Neuron (in vitro differentiated cells): Measurements from ENCODE around the gene ROS1.

ENCODE experiments used
- H2AFZ ChIP-seq: one replicate; pipeline ENCODE4 v1.6.1; 2013; ENCODE audit warnings: low read depth, mild to moderate bottlenecking, inconsistent platforms, low read length, moderate library complexity
- H3K27me3 ChIP-seq: one replicate; pipeline ENCODE4 v1.6.1; 2013; ENCODE audit warnings: low read length; ENCODE audit not compliant: insufficient read depth
- H3K36me3 ChIP-seq: one replicate; pipeline ENCODE4 v1.6.1; 2013; ENCODE audit warnings: low read length; ENCODE audit not compliant: insufficient read depth
- H3K4me1 ChIP-seq: one replicate; pipeline ENCODE4 v1.6.1; 2013; ENCODE audit warnings: low read length; ENCODE audit not compliant: insufficient read depth
- H3K4me3 ChIP-seq: 2 replicates; pipeline ENCODE4 v1.5.1; 2013; ENCODE audit warnings: mild to moderate bottlenecking, low read length, moderate library complexity
- H3K9me3 ChIP-seq: one replicate; pipeline ENCODE4 v1.6.1; 2013; ENCODE audit warnings: low read length

ROS1 gene

GRCh38 chr6:117309069-117309468 is 116.7 kb downstream of the ROS1 start:
- no peaks in the 10 kb centered on the region for H3K9me3 ChIP-seq
- no peaks in the 10 kb centered on the region for H3K27me3 ChIP-seq
- no peak overlapping the region for H2AFZ ChIP-seq
- no peaks in the 10 kb centered on the region for H3K4me1 ChIP-seq
- no peaks in the 10 kb centered on the region for H3K36me3 ChIP-seq
- no peak overlapping the region for H3K4me3 ChIP-seq

- Histone ChIP-seq H3K27me3 (no peaks in the 10 kb centered on the region), H3K36me3 (no peaks in the 10 kb centered on the region), H3K4me1 (no peaks in the 10 kb centered on the region), H2AFZ (no peak overlapping the region), H3K4me3 (no peak overlapping the region), H3K9me3 (no peaks in the 10 kb centered on the region)
Observed at GRCh38 chr6:117307655-117308054, 118.1 kb downstream of the ROS1 start.

GRCh38 chr6:117306227-117306790 is 119.4 kb downstream of the ROS1 start:
- no peaks in the 10 kb centered on the region for H3K27me3 ChIP-seq
- H2AFZ ChIP-seq = no peak overlapping the region
- no peaks in the 10 kb centered on the region for H3K9me3 ChIP-seq
- no peaks in the 10 kb centered on the region for H3K4me1 ChIP-seq
- H3K36me3 ChIP-seq = no peaks in the 10 kb centered on the region
- H3K4me3 ChIP-seq = no peak overlapping the region

- no peak overlapping the region for H2AFZ ChIP-seq
- H3K36me3 ChIP-seq = no peaks in the 10 kb centered on the region
Observed at GRCh38 chr6:117304446-117304845, 121.3 kb downstream of the ROS1 start.

GRCh38 chr6:117303323-117303722 is 122.4 kb downstream of the ROS1 start:
- no peaks in the 10 kb centered on the region for H3K4me1 ChIP-seq
- H3K36me3 ChIP-seq = no peaks in the 10 kb centered on the region
- no peaks in the 10 kb centered on the region for H3K27me3 ChIP-seq
- H3K4me3 ChIP-seq = no peak overlapping the region
- H3K9me3 ChIP-seq = no peaks in the 10 kb centered on the region
- H2AFZ ChIP-seq = no peak overlapping the region

More at GRCh38 chr6:117304446-117304845, 121.3 kb downstream of the ROS1 start:
- H3K4me1 ChIP-seq = no peaks in the 10 kb centered on the region
- no peaks in the 10 kb centered on the region for H3K27me3 ChIP-seq
- H3K4me3 ChIP-seq = no peak overlapping the region
- H3K9me3 ChIP-seq = no peaks in the 10 kb centered on the region

GRCh38 chr6:117298941-117299340 is 126.8 kb downstream of the ROS1 start:
- Histone ChIP-seq H3K9me3 (no peaks in the 10 kb centered on the region), H3K27me3 (no peaks in the 10 kb centered on the region), H3K36me3 (no peaks in the 10 kb centered on the region), H3K4me3 (no peak overlapping the region), H2AFZ (no peak overlapping the region), H3K4me1 (no peaks in the 10 kb centered on the region)

GRCh38 chr6:117290173-117290846 is 135.4 kb downstream of the ROS1 start:
- no peak overlapping the region for H2AFZ ChIP-seq
- H3K9me3 ChIP-seq = no peaks in the 10 kb centered on the region
- H3K27me3 ChIP-seq = no peaks in the 10 kb centered on the region
- H3K4me1 ChIP-seq = no peaks in the 10 kb centered on the region
- H3K36me3 ChIP-seq = no peaks in the 10 kb centered on the region
- H3K4me3 ChIP-seq = no peak overlapping the region

GRCh38 chr6:117288083-117288715 is 137.5 kb downstream of the ROS1 start:
- H2AFZ ChIP-seq = no peak overlapping the region
- H3K9me3 ChIP-seq = no peaks in the 10 kb centered on the region
- H3K36me3 ChIP-seq = no peaks in the 10 kb centered on the region
- H3K4me1 ChIP-seq = no peaks in the 10 kb centered on the region
- H3K27me3 ChIP-seq = no peaks in the 10 kb centered on the region
- H3K4me3 ChIP-seq = no peak overlapping the region

GRCh38 chr6:117280922-117281321 is 144.8 kb downstream of the ROS1 start:
- no peaks in the 10 kb centered on the region for H3K9me3 ChIP-seq
- H3K27me3 ChIP-seq = peaks cover 5% of the 10 kb centered on the region
- no peak overlapping the region for H3K4me3 ChIP-seq
- no peak overlapping the region for H2AFZ ChIP-seq
- H3K36me3 ChIP-seq = no peaks in the 10 kb centered on the region
- H3K4me1 ChIP-seq = no peaks in the 10 kb centered on the region

GRCh38 chr6:117276778-117277316 is 148.9 kb downstream of the ROS1 start:
- H3K9me3 ChIP-seq = no peaks in the 10 kb centered on the region
- H2AFZ ChIP-seq = no peak overlapping the region
- H3K4me3 ChIP-seq = no peak overlapping the region
- H3K4me1 ChIP-seq = no peaks in the 10 kb centered on the region
- H3K27me3 ChIP-seq = peaks cover 37% of the 10 kb centered on the region
- H3K36me3 ChIP-seq = no peaks in the 10 kb centered on the region

GRCh38 chr6:117275711-117276110 is 150.0 kb downstream of the ROS1 start:
- Histone ChIP-seq H2AFZ (no peak overlapping the region), H3K27me3 (peaks cover 46% of the 10 kb centered on the region), H3K9me3 (no peaks in the 10 kb centered on the region), H3K4me3 (no peak overlapping the region), H3K36me3 (no peaks in the 10 kb centered on the region), H3K4me1 (peaks cover 2% of the 10 kb centered on the region)

GRCh38 chr6:117275205-117275604 is 150.5 kb downstream of the ROS1 start:
- H3K27me3 ChIP-seq = peaks cover 51% of the 10 kb centered on the region
- no peaks in the 10 kb centered on the region for H3K9me3 ChIP-seq

GRCh38 chr6:117272891-117273290 is 152.9 kb downstream of the ROS1 start:
- Histone ChIP-seq H3K36me3 (no peaks in the 10 kb centered on the region), H3K4me1 (peaks cover 12% of the 10 kb centered on the region), H3K27me3 (peaks cover 74% of the 10 kb centered on the region), H3K4me3 (no peak overlapping the region), H2AFZ (no peak overlapping the region), H3K9me3 (no peaks in the 10 kb centered on the region)

More at GRCh38 chr6:117275205-117275604, 150.5 kb downstream of the ROS1 start:
- H3K4me3 ChIP-seq = no peak overlapping the region
- no peak overlapping the region for H2AFZ ChIP-seq
- H3K36me3 ChIP-seq = no peaks in the 10 kb centered on the region
- peaks cover 6% of the 10 kb centered on the region for H3K4me1 ChIP-seq
